ENCODE results near the gene DGCR2.

- TF ChIP-seq EZH2 (IDR thresholded peaks at IDR 0.05; ENCODE audit: insufficient read depth, poor library complexity, severe bottlenecking) (no peak), EZH2phosphoT487 (IDR thresholded peaks at IDR 0.05; ENCODE audit: insufficient read depth, low read depth) (no peak)
Measured at GRCh38 chr22:19002684-19003038, 119.6 kb downstream of the DGCR2 start.

All from GM23248 (cell line).